Measurements from ENCODE around the gene RNF138.
"Not testable (repeated sequence)": the region's sequence is repeated elsewhere in the genome, so short reads cannot be mapped to it uniquely, and the experiment has no call there.

RNF138 gene

GRCh38 chr18:32173654-32174053 lies 82.0 kb downstream of the RNF138 start:
- Histone ChIP-seq H3K27ac (ENCODE audit: low read length) (no peak overlapping the region), H3K9me3 (ENCODE audit: control insufficient read depth, insufficient read depth, low read length) (no peaks in the 10 kb centered on the region), H3K4me3 (ENCODE audit: low read length) (no peak overlapping the region), H3K36me3 (ENCODE audit: control insufficient read depth, insufficient read depth, low read length) (no peaks in the 10 kb centered on the region), H3K27me3 (ENCODE audit: control insufficient read depth, insufficient read depth, low read length) (no peaks in the 10 kb centered on the region), H3K4me1 (ENCODE audit: control insufficient read depth, insufficient read depth, low read length) (no peaks in the 10 kb centered on the region)
- no CpG with 5 or more reads among the region's 3 CpGs for WGBS (ENCODE audit: insufficient coverage, insufficient read length)
- DNase-seq (ENCODE audit: low read depth, low spot score) = no peak

GRCh38 chr18:32174719-32175118 lies 83.0 kb downstream of the RNF138 start:
- Histone ChIP-seq H3K27me3 (ENCODE audit: control insufficient read depth, insufficient read depth, low read length) (no peaks in the 10 kb centered on the region), H3K36me3 (ENCODE audit: control insufficient read depth, insufficient read depth, low read length) (no peaks in the 10 kb centered on the region), H3K9me3 (ENCODE audit: control insufficient read depth, insufficient read depth, low read length) (no peaks in the 10 kb centered on the region), H3K4me1 (ENCODE audit: control insufficient read depth, insufficient read depth, low read length) (no peaks in the 10 kb centered on the region), H3K4me3 (ENCODE audit: low read length) (no peak overlapping the region), H3K27ac (ENCODE audit: low read length) (no peak overlapping the region)
- WGBS (ENCODE audit: insufficient coverage, insufficient read length) = no CpG with 5 or more reads among the region's 7 CpGs
- no peak for DNase-seq (ENCODE audit: low read depth, low spot score)

- no peak overlapping the region for H3K4me3 ChIP-seq (ENCODE audit: low read length)
- H3K4me1 ChIP-seq (ENCODE audit: control insufficient read depth, insufficient read depth, low read length) = no peaks in the 10 kb centered on the region
- no peaks in the 10 kb centered on the region for H3K9me3 ChIP-seq (ENCODE audit: control insufficient read depth, insufficient read depth, low read length)
- no peaks in the 10 kb centered on the region for H3K36me3 ChIP-seq (ENCODE audit: control insufficient read depth, insufficient read depth, low read length)
- WGBS (ENCODE audit: insufficient coverage, insufficient read length) = no CpG with 5 or more reads among the region's 1 CpG
- H3K27me3 ChIP-seq (ENCODE audit: control insufficient read depth, insufficient read depth, low read length) = no peaks in the 10 kb centered on the region
- no peak overlapping the region for H3K27ac ChIP-seq (ENCODE audit: low read length)
- no peak for DNase-seq (ENCODE audit: low read depth, low spot score)
Observed at GRCh38 chr18:32175265-32175664, 83.6 kb downstream of the RNF138 start.

GRCh38 chr18:32176745-32177144 lies 85.1 kb downstream of the RNF138 start:
- H3K9me3 ChIP-seq (ENCODE audit: control insufficient read depth, insufficient read depth, low read length); H3K27ac ChIP-seq (ENCODE audit: low read length): not testable (repeated sequence)
- no CpG with 5 or more reads among the region's 1 CpG for WGBS (ENCODE audit: insufficient coverage, insufficient read length)

GRCh38 chr18:32177530-32177929 lies 85.9 kb downstream of the RNF138 start:
- H3K27me3 ChIP-seq (ENCODE audit: control insufficient read depth, insufficient read depth, low read length) = no peaks in the 10 kb centered on the region
- WGBS (ENCODE audit: insufficient coverage, insufficient read length) = no CpG with 5 or more reads among the region's 3 CpGs
- no peaks in the 10 kb centered on the region for H3K9me3 ChIP-seq (ENCODE audit: control insufficient read depth, insufficient read depth, low read length)
- no peak overlapping the region for H3K4me3 ChIP-seq (ENCODE audit: low read length)
- H3K4me1 ChIP-seq (ENCODE audit: control insufficient read depth, insufficient read depth, low read length) = no peaks in the 10 kb centered on the region
- DNase-seq (ENCODE audit: low read depth, low spot score) = no peak
- H3K36me3 ChIP-seq (ENCODE audit: control insufficient read depth, insufficient read depth, low read length) = no peaks in the 10 kb centered on the region
- H3K27ac ChIP-seq (ENCODE audit: low read length) = no peak overlapping the region

More at GRCh38 chr18:32176745-32177144, 85.1 kb downstream of the RNF138 start:
- DNase-seq (ENCODE audit: low read depth, low spot score); H3K4me3 ChIP-seq (ENCODE audit: low read length); H3K4me1 ChIP-seq (ENCODE audit: control insufficient read depth, insufficient read depth, low read length); H3K36me3 ChIP-seq (ENCODE audit: control insufficient read depth, insufficient read depth, low read length); H3K27me3 ChIP-seq (ENCODE audit: control insufficient read depth, insufficient read depth, low read length): not testable (repeated sequence)
